H1 (cell line): ENCODE data around the gene CORIN.

ENCODE experiments used
- CHD1 ChIP-seq: IDR thresholded peaks from 2 replicates; pipeline ENCODE4 v1.6.1; 2012; ENCODE audit warnings: low read depth, low read length, improper control_type of control experiment
- EP300 ChIP-seq, 2 experiments: IDR thresholded peaks; 1 replicate in 1 of 2; 2 replicates in 1 of 2; pipeline ENCODE4 v1.6.1; 2011 to 2012; ENCODE audit warnings: low read depth in 2 of 2, low read length in 2 of 2, mild to moderate bottlenecking in 2 of 2, borderline replicate concordance in 1 of 2, inconsistent platforms in 1 of 2, moderate library complexity in 1 of 2
- EZH2 ChIP-seq: fragments of 200-600 bp; sonication (generic); IDR thresholded peaks from 2 replicates; pipeline ENCODE4 v1.7.1; 2012; ENCODE audit warnings: low read depth, mild to moderate bottlenecking, moderate library complexity, low read length, inconsistent platforms; ENCODE audit not compliant: severe bottlenecking
- PHF8 ChIP-seq: fragments of 200-600 bp; sonication (generic); conservative IDR thresholded peaks from 2 replicates; pipeline ENCODE4 v1.7.1; 2012; ENCODE audit warnings: low read depth, mild to moderate bottlenecking, inconsistent platforms, low read length, moderate library complexity
- POLR2A ChIP-seq, 2 experiments: IDR thresholded peaks; 1 replicate in 1 of 2; 2 replicates in 1 of 2; pipeline ENCODE4 v1.6.1; 2011; ENCODE audit warnings: low read depth in 2 of 2, low read length in 2 of 2, mild to moderate bottlenecking in 2 of 2; ENCODE audit errors: control extremely low read depth in 1 of 2
- POLR2AphosphoS5 ChIP-seq: IDR thresholded peaks from 2 replicates; pipeline ENCODE4 v1.6.1; 2011; ENCODE audit warnings: low read depth, low read length
- RFX5 ChIP-seq: IDR thresholded peaks from 2 replicates; pipeline ENCODE4 v1.6.1; 2011; ENCODE audit warnings: low read depth, low read length, improper control_type of control experiment, borderline replicate concordance
- RNF2 ChIP-seq: fragments of 200-900, 300-1000 bp; sonication (generic); IDR thresholded peaks from 2 replicates; pipeline ENCODE4 v1.7.1; 2016; ENCODE audit warnings: borderline replicate concordance, low read depth, mild to moderate bottlenecking, antibody characterized with exemption, low read length; ENCODE audit not compliant: poor library complexity, severe bottlenecking; ENCODE audit errors: missing control alignments
- TF ChIP-seq, protein P1 (sequence below), 3 experiments: IDR thresholded peaks; 1 replicate in 2 of 3; 2 replicates in 1 of 3; pipeline versions ENCODE4 v1.5.1 to v1.6.1; 2011; ENCODE audit warnings: low read length in 3 of 3, mild to moderate bottlenecking in 3 of 3, inconsistent platforms in 2 of 3, low read depth in 1 of 3, moderate library complexity in 1 of 3; ENCODE audit not compliant: insufficient read depth in 1 of 3; ENCODE audit errors: control extremely low read depth in 1 of 3

DNA sequence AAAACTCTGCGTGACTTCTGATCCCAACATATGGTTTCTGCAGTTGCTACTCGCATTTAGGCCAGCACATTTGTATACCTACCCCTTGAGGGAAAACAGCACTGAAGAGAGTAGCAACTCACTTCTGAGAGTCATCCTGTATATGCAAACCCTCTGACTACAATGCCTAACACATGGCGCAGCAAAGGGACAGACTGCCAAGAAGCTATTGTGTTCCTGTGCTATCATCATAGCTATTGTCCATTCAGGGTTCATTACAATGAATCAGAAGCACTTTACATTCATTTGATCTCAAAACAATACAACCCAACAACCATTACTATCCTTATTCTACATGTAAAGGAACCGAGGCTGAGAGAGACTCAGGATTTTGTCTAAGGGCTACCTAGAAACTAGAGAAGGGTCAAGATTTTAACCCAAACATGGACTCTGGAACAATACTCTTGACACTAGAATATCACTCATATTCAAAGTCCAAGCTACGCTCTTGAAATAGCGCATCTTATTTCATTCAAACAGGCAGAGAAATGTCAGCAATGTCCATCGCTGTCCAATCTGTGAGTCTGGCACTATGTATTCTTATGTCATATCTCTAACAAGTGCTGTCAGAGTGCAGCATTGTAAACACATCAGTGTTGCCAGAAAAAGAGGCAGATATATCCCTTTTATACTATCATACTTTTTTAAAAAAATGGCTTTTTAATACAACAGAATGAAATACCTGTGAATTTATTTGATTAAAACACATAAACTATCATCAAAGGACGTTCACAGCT lies 173.6 kb downstream of the CORIN start:
- TF ChIP-seq, protein P1, sequence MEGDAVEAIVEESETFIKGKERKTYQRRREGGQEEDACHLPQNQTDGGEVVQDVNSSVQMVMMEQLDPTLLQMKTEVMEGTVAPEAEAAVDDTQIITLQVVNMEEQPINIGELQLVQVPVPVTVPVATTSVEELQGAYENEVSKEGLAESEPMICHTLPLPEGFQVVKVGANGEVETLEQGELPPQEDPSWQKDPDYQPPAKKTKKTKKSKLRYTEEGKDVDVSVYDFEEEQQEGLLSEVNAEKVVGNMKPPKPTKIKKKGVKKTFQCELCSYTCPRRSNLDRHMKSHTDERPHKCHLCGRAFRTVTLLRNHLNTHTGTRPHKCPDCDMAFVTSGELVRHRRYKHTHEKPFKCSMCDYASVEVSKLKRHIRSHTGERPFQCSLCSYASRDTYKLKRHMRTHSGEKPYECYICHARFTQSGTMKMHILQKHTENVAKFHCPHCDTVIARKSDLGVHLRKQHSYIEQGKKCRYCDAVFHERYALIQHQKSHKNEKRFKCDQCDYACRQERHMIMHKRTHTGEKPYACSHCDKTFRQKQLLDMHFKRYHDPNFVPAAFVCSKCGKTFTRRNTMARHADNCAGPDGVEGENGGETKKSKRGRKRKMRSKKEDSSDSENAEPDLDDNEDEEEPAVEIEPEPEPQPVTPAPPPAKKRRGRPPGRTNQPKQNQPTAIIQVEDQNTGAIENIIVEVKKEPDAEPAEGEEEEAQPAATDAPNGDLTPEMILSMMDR (IDR thresholded peaks at IDR 0.05; ENCODE audit: control extremely low read depth in 1 of 3, insufficient read depth in 1 of 3, low read depth in 1 of 3, low read length in 3 of 3) = no peak
- TF ChIP-seq PHF8 (no peak), EZH2 (no peak), POLR2AphosphoS5 (no peak), RNF2 (no peak), CHD1 (no peak), POLR2A (IDR thresholded peaks at IDR 0.05; ENCODE audit: control extremely low read depth in 1 of 2, low read depth in 2 of 2, low read length in 2 of 2) (no peak), RFX5 (no peak), EP300 (IDR thresholded peaks at IDR 0.05; ENCODE audit: borderline replicate concordance in 1 of 2, low read depth in 2 of 2, low read length in 2 of 2) (no peak)
